ENCODE measurements around the gene GRK5.

GRK5 gene

GRCh38 chr10:119302591-119303253, 95.4 kb downstream of the GRK5 start:
- Histone ChIP-seq H3K4me1 (ENCODE audit: control insufficient read depth, insufficient read depth, low read length) (peaks cover 26% of the 10 kb centered on the region), H3K36me3 (ENCODE audit: control insufficient read depth, insufficient read depth, low read length) (no peaks in the 10 kb centered on the region), H3K9ac (ENCODE audit: low read length) (no peak overlapping the region), H3K4me3 (ENCODE audit: low read length) (no peak overlapping the region), H3K27me3 (ENCODE audit: control insufficient read depth, insufficient read depth, low read length) (no peaks in the 10 kb centered on the region), H3K27ac (ENCODE audit: low read depth, low read length) (peak overlapping the region; percentile 67)

- H3K27ac ChIP-seq (ENCODE audit: low read depth, low read length): no peak overlapping the region
- no peak overlapping the region for H3K9ac ChIP-seq (ENCODE audit: low read length)
- no peak overlapping the region for H3K4me3 ChIP-seq (ENCODE audit: low read length)
- H3K27me3 ChIP-seq (ENCODE audit: control insufficient read depth, insufficient read depth, low read length): no peaks in the 10 kb centered on the region
- H3K36me3 ChIP-seq (ENCODE audit: control insufficient read depth, insufficient read depth, low read length): no peaks in the 10 kb centered on the region
- peaks cover 26% of the 10 kb centered on the region for H3K4me1 ChIP-seq (ENCODE audit: control insufficient read depth, insufficient read depth, low read length)
Measured at GRCh38 chr10:119303886-119304285, 96.5 kb downstream of the GRK5 start.

GRCh38 chr10:119304541-119304940, 97.2 kb downstream of the GRK5 start:
- Histone ChIP-seq H3K27me3 (ENCODE audit: control insufficient read depth, insufficient read depth, low read length) (no peaks in the 10 kb centered on the region), H3K4me1 (ENCODE audit: control insufficient read depth, insufficient read depth, low read length) (peaks cover 26% of the 10 kb centered on the region), H3K36me3 (ENCODE audit: control insufficient read depth, insufficient read depth, low read length) (no peaks in the 10 kb centered on the region), H3K27ac (ENCODE audit: low read depth, low read length) (peak overlapping the region; percentile 75), H3K9ac (ENCODE audit: low read length) (no peak overlapping the region), H3K4me3 (ENCODE audit: low read length) (no peak overlapping the region)

GRCh38 chr10:119305860-119306513, 98.6 kb downstream of the GRK5 start:
- Histone ChIP-seq H3K36me3 (ENCODE audit: control insufficient read depth, insufficient read depth, low read length) (no peaks in the 10 kb centered on the region), H3K9ac (ENCODE audit: low read length) (no peak overlapping the region), H3K27ac (ENCODE audit: low read depth, low read length) (peak overlapping the region; percentile 75), H3K4me3 (ENCODE audit: low read length) (peak overlapping the region; percentile 23), H3K27me3 (ENCODE audit: control insufficient read depth, insufficient read depth, low read length) (no peaks in the 10 kb centered on the region), H3K4me1 (ENCODE audit: control insufficient read depth, insufficient read depth, low read length) (peaks cover 26% of the 10 kb centered on the region)

- no peaks in the 10 kb centered on the region for H3K36me3 ChIP-seq (ENCODE audit: control insufficient read depth, insufficient read depth, low read length)
- no peaks in the 10 kb centered on the region for H3K27me3 ChIP-seq (ENCODE audit: control insufficient read depth, insufficient read depth, low read length)
- no peak overlapping the region for H3K9ac ChIP-seq (ENCODE audit: low read length)
- H3K4me3 ChIP-seq (ENCODE audit: low read length): peak overlapping the region; percentile 23
- H3K4me1 ChIP-seq (ENCODE audit: control insufficient read depth, insufficient read depth, low read length): peaks cover 24% of the 10 kb centered on the region
- H3K27ac ChIP-seq (ENCODE audit: low read depth, low read length): peak overlapping the region; percentile 75
Measured at GRCh38 chr10:119306514-119306951, 99.2 kb downstream of the GRK5 start.

GRCh38 chr10:119306986-119307392, 99.6 kb downstream of the GRK5 start:
- Histone ChIP-seq H3K36me3 (ENCODE audit: control insufficient read depth, insufficient read depth, low read length) (no peaks in the 10 kb centered on the region), H3K4me1 (ENCODE audit: control insufficient read depth, insufficient read depth, low read length) (peaks cover 24% of the 10 kb centered on the region), H3K27me3 (ENCODE audit: control insufficient read depth, insufficient read depth, low read length) (no peaks in the 10 kb centered on the region), H3K4me3 (ENCODE audit: low read length) (no peak overlapping the region), H3K9ac (ENCODE audit: low read length) (no peak overlapping the region), H3K27ac (ENCODE audit: low read depth, low read length) (peak overlapping the region; percentile 75)

- no peak overlapping the region for H3K4me3 ChIP-seq (ENCODE audit: low read length)
- no peaks in the 10 kb centered on the region for H3K27me3 ChIP-seq (ENCODE audit: control insufficient read depth, insufficient read depth, low read length)
- H3K9ac ChIP-seq (ENCODE audit: low read length): no peak overlapping the region
- peaks cover 14% of the 10 kb centered on the region for H3K4me1 ChIP-seq (ENCODE audit: control insufficient read depth, insufficient read depth, low read length)
- H3K27ac ChIP-seq (ENCODE audit: low read depth, low read length): no peak overlapping the region
- H3K36me3 ChIP-seq (ENCODE audit: control insufficient read depth, insufficient read depth, low read length): no peaks in the 10 kb centered on the region
Measured at GRCh38 chr10:119308089-119308488, 100.7 kb downstream of the GRK5 start.

GRCh38 chr10:119308551-119309422, 101.4 kb downstream of the GRK5 start:
- no peak overlapping the region for H3K4me3 ChIP-seq (ENCODE audit: low read length)
- H3K27me3 ChIP-seq (ENCODE audit: control insufficient read depth, insufficient read depth, low read length): no peaks in the 10 kb centered on the region
- H3K36me3 ChIP-seq (ENCODE audit: control insufficient read depth, insufficient read depth, low read length): no peaks in the 10 kb centered on the region
- H3K27ac ChIP-seq (ENCODE audit: low read depth, low read length): no peak overlapping the region
- no peak overlapping the region for H3K9ac ChIP-seq (ENCODE audit: low read length)
- H3K4me1 ChIP-seq (ENCODE audit: control insufficient read depth, insufficient read depth, low read length): peaks cover 14% of the 10 kb centered on the region

- Histone ChIP-seq H3K4me1 (ENCODE audit: control insufficient read depth, insufficient read depth, low read length) (peaks cover 14% of the 10 kb centered on the region), H3K36me3 (ENCODE audit: control insufficient read depth, insufficient read depth, low read length) (no peaks in the 10 kb centered on the region), H3K27ac (ENCODE audit: low read depth, low read length) (no peak overlapping the region), H3K27me3 (ENCODE audit: control insufficient read depth, insufficient read depth, low read length) (no peaks in the 10 kb centered on the region), H3K4me3 (ENCODE audit: low read length) (no peak overlapping the region), H3K9ac (ENCODE audit: low read length) (no peak overlapping the region)
Measured at GRCh38 chr10:119309423-119309770, 102.0 kb downstream of the GRK5 start.

GRCh38 chr10:119310806-119311205, 103.4 kb downstream of the GRK5 start:
- Histone ChIP-seq H3K4me3 (ENCODE audit: low read length) (no peak overlapping the region), H3K9ac (ENCODE audit: low read length) (no peak overlapping the region), H3K4me1 (ENCODE audit: control insufficient read depth, insufficient read depth, low read length) (peaks cover 25% of the 10 kb centered on the region), H3K27ac (ENCODE audit: low read depth, low read length) (no peak overlapping the region), H3K36me3 (ENCODE audit: control insufficient read depth, insufficient read depth, low read length) (no peaks in the 10 kb centered on the region), H3K27me3 (ENCODE audit: control insufficient read depth, insufficient read depth, low read length) (no peaks in the 10 kb centered on the region)

- Histone ChIP-seq H3K27ac (ENCODE audit: low read depth, low read length) (no peak overlapping the region), H3K4me3 (ENCODE audit: low read length) (no peak overlapping the region), H3K36me3 (ENCODE audit: control insufficient read depth, insufficient read depth, low read length) (no peaks in the 10 kb centered on the region), H3K27me3 (ENCODE audit: control insufficient read depth, insufficient read depth, low read length) (no peaks in the 10 kb centered on the region), H3K4me1 (ENCODE audit: control insufficient read depth, insufficient read depth, low read length) (peaks cover 20% of the 10 kb centered on the region), H3K9ac (ENCODE audit: low read length) (no peak overlapping the region)
Measured at GRCh38 chr10:119312241-119312640, 104.9 kb downstream of the GRK5 start.

- Histone ChIP-seq H3K4me1 (ENCODE audit: control insufficient read depth, insufficient read depth, low read length) (peaks cover 24% of the 10 kb centered on the region), H3K9ac (ENCODE audit: low read length) (no peak overlapping the region), H3K27me3 (ENCODE audit: control insufficient read depth, insufficient read depth, low read length) (no peaks in the 10 kb centered on the region), H3K4me3 (ENCODE audit: low read length) (no peak overlapping the region), H3K36me3 (ENCODE audit: control insufficient read depth, insufficient read depth, low read length) (no peaks in the 10 kb centered on the region), H3K27ac (ENCODE audit: low read depth, low read length) (no peak overlapping the region)
Measured at GRCh38 chr10:119313024-119313423, 105.7 kb downstream of the GRK5 start.
